Esophagus mucosa (tissue), 1 donor: ENCODE results near the gene IL17RB. TPM values are rescaled to one million over a fixed set of nuclear protein-coding genes. Genes with fewer than 3 reads are reported as not detected.

ENCODE experiments used
- ATAC-seq: fragments of 200-7000 bp; cut with Tn5 transposase; one replicate; pipeline ENCODE4 v1.9.1; 2020
- total RNA-seq: library from RNA; stranded (reverse); gene quantifications from one replicate; pipeline ENCODE4 v1.2.4, GENCODE V29; 2023
- donor health status: DM: yes; HTN: yes; CAD: no.

The IL17RB gene
- total RNA-seq, 1 donor from 2014 or later = 0.20 TPM

- ATAC-seq = no peak
Observed at GRCh38 chr3:53833700-53834099, 12.7 kb upstream of the IL17RB start.

DNA sequence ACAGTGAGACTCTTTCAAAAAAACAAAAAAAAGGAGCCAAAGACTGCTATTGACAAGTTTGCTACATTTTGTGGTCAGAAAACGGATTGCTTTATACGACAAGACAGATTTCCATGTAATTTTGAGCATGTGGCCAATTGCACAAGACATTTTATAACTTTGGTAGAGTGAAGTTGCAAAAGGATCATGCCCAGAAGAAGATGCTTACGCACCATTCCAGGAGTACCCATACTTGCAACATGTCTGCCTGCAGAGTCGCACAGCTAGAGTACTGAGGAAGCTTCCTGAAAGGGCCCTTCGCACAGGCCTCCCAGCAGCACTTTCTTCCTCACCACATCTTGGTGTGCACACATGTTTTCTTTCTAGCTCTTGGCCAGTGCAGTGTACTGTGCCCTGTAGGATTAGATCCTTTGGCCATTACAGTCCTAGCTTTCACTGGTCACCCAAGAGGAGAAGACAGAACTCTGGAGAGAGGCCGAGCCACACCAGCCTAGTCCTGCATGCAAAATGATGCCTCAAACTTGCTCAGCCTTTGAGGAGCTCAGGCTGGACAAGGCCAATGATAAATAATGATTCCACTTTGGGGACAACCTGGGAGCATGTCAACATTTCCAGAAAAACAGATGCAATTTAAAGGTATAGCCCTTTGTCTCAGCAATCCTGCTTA, 11.8 kb upstream of the IL17RB start:
- ATAC-seq = no peak

DNA sequence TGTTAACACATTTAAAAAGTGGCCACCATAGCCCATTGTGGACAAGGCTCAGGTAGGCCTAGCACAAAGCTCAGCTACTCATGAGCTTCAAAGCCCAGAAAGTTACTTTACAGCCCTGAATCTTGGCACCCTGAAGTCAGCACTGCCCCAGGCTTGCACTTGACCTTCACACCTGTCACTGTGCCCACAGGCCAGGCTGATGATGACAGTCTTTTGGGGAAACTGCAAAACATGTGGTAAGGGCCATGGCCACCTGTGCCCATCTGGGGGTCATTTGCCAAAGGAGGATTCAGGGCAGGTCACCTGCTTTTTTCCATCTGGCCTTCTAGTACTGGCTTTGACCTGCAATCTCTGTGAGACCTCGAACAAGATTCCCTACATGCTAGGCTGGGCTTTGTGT, 11.1 kb upstream of the IL17RB start:
- no peak for ATAC-seq

- no peak for ATAC-seq
Observed at GRCh38 chr3:53836084-53836872, 10.1 kb upstream of the IL17RB start.

- ATAC-seq = no peak
Observed at GRCh38 chr3:53837331-53837730, 9.0 kb upstream of the IL17RB start.

- no peak for ATAC-seq
Observed at GRCh38 chr3:53841296-53841695, 5.1 kb upstream of the IL17RB start.

GRCh38 chr3:53842436-53843194, 3.8 kb upstream of the IL17RB start:
- no peak for ATAC-seq

GRCh38 chr3:53843195-53844177, 2.9 kb upstream of the IL17RB start:
- no peak for ATAC-seq

GRCh38 chr3:53844262-53845102, 1.9 kb upstream of the IL17RB start:
- no peak for ATAC-seq

DNA sequence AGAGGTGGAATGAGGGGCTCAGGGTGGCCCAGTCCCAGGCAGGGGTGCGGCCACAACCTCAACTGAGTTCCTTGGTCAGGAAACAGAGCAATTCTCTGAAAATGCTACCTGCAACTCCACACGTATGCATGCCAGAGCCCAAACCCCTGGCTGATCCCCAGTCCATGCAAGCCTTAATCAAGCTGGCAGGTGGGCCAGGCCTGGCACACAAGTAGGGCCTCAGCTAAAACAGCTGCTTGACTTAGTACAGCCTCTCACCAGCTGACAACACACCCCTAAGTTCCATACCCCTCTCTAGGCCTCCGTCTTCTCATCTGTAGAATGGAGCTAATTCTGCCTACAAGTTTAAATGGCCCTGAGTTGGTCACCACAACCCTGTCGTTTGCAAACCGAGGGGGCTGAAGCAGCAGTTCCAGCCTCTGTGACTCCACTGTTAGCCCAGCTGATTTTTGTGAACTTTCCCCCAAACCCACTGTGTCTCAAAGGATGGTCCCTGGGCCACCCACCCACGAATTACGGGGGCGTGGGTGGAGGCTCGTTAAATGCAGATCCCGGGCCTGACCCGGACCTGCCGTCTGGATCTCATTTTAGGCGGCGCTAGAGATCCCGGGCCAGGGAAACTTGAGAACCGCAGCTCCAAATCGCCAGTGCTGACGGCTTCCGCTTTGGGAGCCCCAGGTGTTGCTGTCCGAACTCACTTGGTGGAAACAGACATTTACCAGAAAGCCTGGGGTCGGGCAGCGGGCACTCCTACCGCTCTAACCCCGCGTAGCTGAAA, 1.1 kb upstream of the IL17RB start:
- peak; percentile 27 for ATAC-seq

- no peak for ATAC-seq
Observed at GRCh38 chr3:53845881-53846133, 561 bp upstream of the IL17RB start.

DNA sequence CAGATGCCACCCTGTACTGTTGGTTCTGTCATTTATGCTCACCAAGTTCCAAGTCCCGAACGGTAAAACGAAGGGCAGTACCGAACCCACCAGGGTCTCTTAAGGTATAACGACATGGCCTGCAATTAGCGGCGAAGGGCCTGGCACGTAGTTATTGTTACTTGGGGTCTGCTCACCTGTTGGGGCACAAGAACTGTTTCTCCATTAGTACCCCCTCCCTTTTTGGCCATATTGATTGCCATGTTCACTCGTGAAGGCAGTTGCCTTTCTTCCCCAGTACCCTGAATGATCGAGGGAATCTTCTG, 435 bp downstream of the IL17RB start:
- no peak for ATAC-seq

DNA sequence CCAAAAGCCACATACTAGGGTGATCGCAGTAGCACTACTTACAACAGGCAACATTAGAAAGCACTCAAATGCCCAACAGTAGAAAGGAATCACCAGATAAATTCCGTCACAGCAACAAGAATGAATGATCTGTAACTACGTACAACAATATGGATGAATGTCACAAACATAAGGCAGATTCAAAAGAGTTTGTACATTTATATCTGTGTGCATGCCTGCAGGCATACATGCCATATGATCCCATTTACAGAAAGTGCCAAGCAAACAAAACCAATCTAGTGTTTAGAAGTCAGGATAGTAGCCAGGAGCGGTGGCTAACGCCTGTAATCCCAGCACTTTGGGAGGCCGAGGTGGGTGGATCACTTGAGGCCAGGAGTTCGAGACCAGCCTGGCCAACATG, 3.5 kb downstream of the IL17RB start:
- no peak for ATAC-seq

GRCh38 chr3:53850895-53851294, 4.5 kb downstream of the IL17RB start:
- ATAC-seq = no peak

DNA sequence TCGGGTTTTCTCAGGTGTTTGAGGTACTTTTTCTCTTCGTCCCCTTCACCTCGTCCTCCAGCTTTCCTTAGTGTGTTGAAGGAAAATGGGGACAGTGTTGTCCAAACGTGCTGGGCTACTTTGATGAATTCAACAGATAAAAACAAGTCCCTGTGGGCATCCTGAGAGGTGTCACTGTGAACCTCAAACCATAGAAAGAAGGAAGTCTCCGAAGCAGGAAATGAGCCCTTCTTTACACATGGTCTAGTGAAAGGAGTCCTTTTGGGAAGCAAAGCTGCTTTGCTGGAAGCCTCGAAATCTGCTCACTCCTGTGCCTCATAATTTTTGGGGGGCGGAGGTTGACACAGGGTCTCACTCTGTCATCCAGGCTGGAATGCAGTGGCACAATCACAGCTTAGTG, 10.6 kb downstream of the IL17RB start:
- no peak for ATAC-seq

DNA sequence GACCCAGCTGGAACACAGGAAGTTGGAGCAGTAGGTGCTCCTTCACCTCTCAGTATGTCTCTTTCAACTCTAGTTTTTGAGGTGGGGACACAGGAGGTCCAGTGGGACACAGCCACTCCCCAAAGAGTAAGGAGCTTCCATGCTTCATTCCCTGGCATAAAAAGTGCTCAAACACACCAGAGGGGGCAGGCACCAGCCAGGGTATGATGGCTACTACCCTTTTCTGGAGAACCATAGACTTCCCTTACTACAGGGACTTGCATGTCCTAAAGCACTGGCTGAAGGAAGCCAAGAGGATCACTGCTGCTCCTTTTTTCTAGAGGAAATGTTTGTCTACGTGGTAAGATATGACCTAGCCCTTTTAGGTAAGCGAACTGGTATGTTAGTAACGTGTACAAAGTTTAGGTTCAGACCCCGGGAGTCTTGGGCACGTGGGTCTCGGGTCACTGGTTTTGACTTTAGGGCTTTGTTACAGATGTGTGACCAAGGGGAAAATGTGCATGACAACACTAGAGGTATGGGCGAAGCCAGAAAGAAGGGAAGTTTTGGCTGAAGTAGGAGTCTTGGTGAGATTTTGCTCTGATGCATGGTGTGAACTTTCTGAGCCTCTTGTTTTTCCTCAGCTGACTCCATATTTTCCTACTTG, 11.9 kb downstream of the IL17RB start:
- no peak for ATAC-seq

- ATAC-seq = no peak
Observed at GRCh38 chr3:53859178-53859577, 12.8 kb downstream of the IL17RB start.

- no peak for ATAC-seq
Observed at GRCh38 chr3:53860196-53860595, 13.8 kb downstream of the IL17RB start.

GRCh38 chr3:53862241-53862640, 15.9 kb downstream of the IL17RB start:
- ATAC-seq = no peak

- no peak for ATAC-seq
Observed at GRCh38 chr3:53863145-53863544, 16.8 kb downstream of the IL17RB start.
